Naive thymus-derived CD4-positive, alpha-beta T cell (primary cell): ENCODE results near the gene IL17B. TPM values are rescaled to one million over a fixed set of nuclear protein-coding genes. Genes with fewer than 3 reads are reported as not detected.
A peak's percentile ranks its signal among the peaks of the same experiment; 100 is the strongest.

Source experiments
- ATAC-seq: fragments of 150-1000 bp; cut with Tn5 transposase; 2 replicates; pipeline ENCODE4 v1.10.0; 2021; ENCODE audit warnings: mild to moderate bottlenecking, moderate library complexity
- CTCF ChIA-PET: fragments of 350-600 bp; sonication (Branson Sonifier 250); formaldehyde crosslinking; loops from one replicate; lab custom pipeline; 2021; ENCODE audit warnings: antibody characterized with exemption; lab: Charles Lee
- POLR2A ChIA-PET: fragments of 350-600 bp; sonication (Branson Sonifier 250); formaldehyde crosslinking; loops from one replicate; lab custom pipeline; 2021; ENCODE audit warnings: antibody characterized with exemption, inconsistent platforms; lab: Charles Lee
- DNase-seq, 9 donors: peaks; one replicate each; pipeline versions ENCODE4 v3.0.0 to v3.0.0-alpha.2; 2020 to 2022; ENCODE audit warnings: mixed read lengths in 1 of 9
- H3K27ac ChIP-seq: one replicate; pipeline ENCODE4 v1.7.0; 2013; ENCODE audit warnings: mild to moderate bottlenecking, low read depth, low read length, moderate library complexity
- H3K27me3 ChIP-seq, 2 donors: one replicate each; pipeline ENCODE4 v1.7.0; 2013; ENCODE audit warnings: low read length in 2 of 2, mild to moderate bottlenecking in 2 of 2, moderate library complexity in 2 of 2; ENCODE audit not compliant: control insufficient read depth in 2 of 2, insufficient read depth in 2 of 2
- H3K36me3 ChIP-seq, 3 experiments: 1 replicate in 2 of 3; 2 replicates in 1 of 3; pipeline ENCODE4 v1.7.0; 2013; ENCODE audit warnings: low read length in 3 of 3, mild to moderate bottlenecking in 3 of 3, moderate library complexity in 1 of 3; ENCODE audit not compliant: insufficient read depth in 3 of 3, control insufficient read depth in 2 of 3
- H3K4me1 ChIP-seq, 2 donors: one replicate each; pipeline ENCODE4 v1.7.0; 2013; ENCODE audit warnings: low read length in 2 of 2, mild to moderate bottlenecking in 2 of 2, moderate library complexity in 1 of 2; ENCODE audit not compliant: control insufficient read depth in 2 of 2, insufficient read depth in 2 of 2
- H3K4me3 ChIP-seq: 2 replicates; pipeline ENCODE4 v1.7.0; 2013; ENCODE audit warnings: mild to moderate bottlenecking, low read length
- H3K9me3 ChIP-seq, 3 experiments: 1 replicate in 2 of 3; 2 replicates in 1 of 3; pipeline ENCODE4 v1.7.0; 2013; ENCODE audit warnings: low read length in 3 of 3; ENCODE audit not compliant: control insufficient read depth in 2 of 3
- H3K27ac Mint-ChIP-seq, 9 donors: one replicate each; pipeline ENCODE4 v1.8.0; 2020 to 2022; ENCODE audit warnings: mixed read lengths in 9 of 9, mild to moderate bottlenecking in 8 of 9, moderate library complexity in 5 of 9, inconsistent platforms in 2 of 9
- H3K27me3 Mint-ChIP-seq, 5 donors: one replicate each; pipeline ENCODE4 v1.8.0; 2021 to 2022; ENCODE audit warnings: mixed read lengths in 5 of 5, mild to moderate bottlenecking in 1 of 5
- H3K36me3 Mint-ChIP-seq, 5 donors: one replicate each; pipeline ENCODE4 v1.8.0; 2020 to 2022; ENCODE audit warnings: mixed read lengths in 5 of 5, mild to moderate bottlenecking in 3 of 5, inconsistent platforms in 1 of 5
- H3K4me1 Mint-ChIP-seq, 7 donors: one replicate each; pipeline ENCODE4 v1.8.0; 2020 to 2022; ENCODE audit warnings: mixed read lengths in 7 of 7, mild to moderate bottlenecking in 3 of 7, inconsistent platforms in 1 of 7
- H3K4me3 Mint-ChIP-seq, 10 donors: one replicate each; pipeline ENCODE4 v1.8.0; 2020 to 2022; ENCODE audit warnings: mild to moderate bottlenecking in 10 of 10, mixed read lengths in 10 of 10, moderate library complexity in 6 of 10, inconsistent platforms in 2 of 10
- H3K9me3 Mint-ChIP-seq, 11 donors: one replicate each; pipeline ENCODE4 v1.8.0; 2020 to 2022; ENCODE audit warnings: mixed read lengths in 11 of 11, mild to moderate bottlenecking in 4 of 11, inconsistent platforms in 1 of 11, moderate library complexity in 1 of 11
- intact Hi-C, 2 donors: fragments of 100-400 bp; cut with micrococcal nuclease; formaldehyde crosslinking; loops; one replicate each; pipeline ENCODE4 v1.15.1; 2023
- polyA plus RNA-seq, 2 donors: library from polyadenylated mRNA; unstranded; fragments of 300-500 nt; fragmentation: Illumina TruSeq; gene quantifications; one replicate each; pipeline ENCODE4 v1.2.3, GENCODE V29; 2021
- total RNA-seq, 6 experiments: library from RNA in 5 of 6; stranded (reverse) in 5 of 6; gene quantifications; 1 replicate in 5 of 6; 2 replicates in 1 of 6; pipeline ENCODE4 v1.2.3 and lab custom pipeline; 2021 to 2026

IL17B gene
- total and polyA plus RNA-seq, 7 experiments from 2014 or later, result not detected

DNA sequence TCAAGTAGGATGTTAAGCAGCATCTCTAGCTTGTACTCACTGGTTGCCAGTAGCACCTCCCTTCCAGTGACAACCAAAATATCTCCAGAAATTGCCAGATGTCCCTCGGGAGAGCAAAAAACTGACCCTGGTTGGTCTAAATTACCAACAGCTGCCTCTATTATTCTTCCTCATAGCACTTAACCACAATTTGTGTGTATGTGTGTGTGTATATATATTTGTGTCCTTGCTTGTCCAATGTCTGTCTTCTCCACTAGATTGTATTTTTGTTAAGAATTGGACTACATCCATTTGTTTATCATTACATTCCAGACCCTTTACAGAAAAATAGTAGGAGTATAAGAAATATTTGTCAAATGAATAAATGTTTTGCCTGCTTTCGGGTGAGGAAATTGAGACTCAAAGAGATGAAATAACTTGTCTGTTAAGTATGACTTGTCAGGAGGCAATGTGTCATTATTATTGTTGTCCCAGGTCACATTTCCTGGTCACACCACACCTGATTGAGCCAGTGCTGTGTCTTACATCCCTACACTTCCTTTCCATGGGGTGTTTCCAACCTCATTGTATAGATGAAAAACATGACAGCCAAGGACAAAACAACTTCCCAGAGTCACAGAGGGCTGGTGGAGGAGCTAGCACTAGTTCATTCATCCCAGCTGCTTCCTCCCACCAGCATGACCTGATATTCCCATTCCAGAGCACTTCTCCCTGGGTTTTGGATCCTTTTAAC lies 45.2 kb downstream of the IL17B start:
- Histone ChIP-seq H3K27me3 (no peaks in the 10 kb centered on the region), H3K4me3 (no peak overlapping the region), H3K27ac (no peak overlapping the region), H3K4me1 (no peaks in the 10 kb centered on the region), H3K36me3 (no peaks in the 10 kb centered on the region), H3K9me3 (no peaks in the 10 kb centered on the region)
- H3K4me3 Mint-ChIP-seq, result no peak overlapping the region
- peaks cover 0 to 5% (median 0%) of the 10 kb centered on the region in 7 donors for H3K4me1 Mint-ChIP-seq
- no peak overlapping the region for H3K27ac Mint-ChIP-seq
- DNase-seq (no peak), ATAC-seq (no peak)
- peaks cover 0 to 24% (median 4%) of the 10 kb centered on the region in 5 donors for H3K27me3 Mint-ChIP-seq
- ChIA-PET POLR2A (interaction anchor here (1.2 kb wide), 1 partner anchor 11 kb away, joined by 4 read pairs; the partner anchor contains the start of gene GRPEL2), CTCF (interaction anchor here (1.1 to 1.5 kb wide), 2 partner anchors 11 to 34 kb away, joined by 4 to 5 read pairs; no protein-coding TSS in a partner anchor)
- intact Hi-C loops, result no loop called here
- peaks cover 0 to 20% (median 9%) of the 10 kb centered on the region in 5 donors for H3K36me3 Mint-ChIP-seq
- no peaks in the 10 kb centered on the region for H3K9me3 Mint-ChIP-seq

DNA sequence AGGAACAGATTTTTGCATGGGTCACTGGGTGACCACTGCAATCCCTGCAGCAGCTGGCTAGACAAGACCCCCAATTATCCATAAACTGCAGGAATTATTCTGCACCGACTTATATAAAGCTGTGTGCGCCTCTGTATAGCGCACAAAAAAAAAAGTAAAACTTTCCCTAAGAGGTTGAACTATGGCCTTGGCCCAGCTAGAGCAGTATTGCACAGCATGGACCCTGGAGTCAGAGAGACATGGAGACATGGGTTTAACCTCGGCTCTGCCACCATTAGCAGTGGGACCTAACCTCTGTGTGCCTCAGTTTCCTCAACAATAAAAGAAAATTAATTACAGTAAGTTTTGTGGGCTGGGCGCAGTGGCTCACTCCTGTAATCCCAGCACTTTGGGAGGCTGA lies 50.9 kb downstream of the IL17B start:
- no peaks in the 10 kb centered on the region for H3K9me3 ChIP-seq
- H3K27me3 ChIP-seq, result no peaks in the 10 kb centered on the region
- H3K27ac ChIP-seq, result no peak overlapping the region
- CTCF ChIA-PET, result interaction anchor here (0.7 to 1.8 kb wide), 4 partner anchors 17 to 107 kb away, joined by 3 to 5 read pairs (median 4); partner anchors contain the start of gene GRPEL2
- no peak for DNase-seq
- H3K27ac Mint-ChIP-seq, result no peak overlapping the region
- intact Hi-C loops, result no loop called here
- no peaks in the 10 kb centered on the region for H3K4me1 ChIP-seq
- H3K27me3 Mint-ChIP-seq, result no peaks in the 10 kb centered on the region
- H3K36me3 ChIP-seq, result no peaks in the 10 kb centered on the region
- H3K4me3 ChIP-seq, result no peak overlapping the region
- no peak overlapping the region for H3K4me3 Mint-ChIP-seq
- peaks cover 0 to 2% (median 0%) of the 10 kb centered on the region in 7 donors for H3K4me1 Mint-ChIP-seq
- ATAC-seq, result no peak
- H3K9me3 Mint-ChIP-seq, result peaks cover 0 to 7% (median 0%) of the 10 kb centered on the region in 11 donors
- POLR2A ChIA-PET, result interaction anchor here (0.7 to 2.0 kb wide), 3 partner anchors 9 to 25 kb away, joined by 3 to 6 read pairs (median 4); no protein-coding TSS in a partner anchor
- peaks cover 0 to 23% (median 7%) of the 10 kb centered on the region in 5 donors for H3K36me3 Mint-ChIP-seq

DNA sequence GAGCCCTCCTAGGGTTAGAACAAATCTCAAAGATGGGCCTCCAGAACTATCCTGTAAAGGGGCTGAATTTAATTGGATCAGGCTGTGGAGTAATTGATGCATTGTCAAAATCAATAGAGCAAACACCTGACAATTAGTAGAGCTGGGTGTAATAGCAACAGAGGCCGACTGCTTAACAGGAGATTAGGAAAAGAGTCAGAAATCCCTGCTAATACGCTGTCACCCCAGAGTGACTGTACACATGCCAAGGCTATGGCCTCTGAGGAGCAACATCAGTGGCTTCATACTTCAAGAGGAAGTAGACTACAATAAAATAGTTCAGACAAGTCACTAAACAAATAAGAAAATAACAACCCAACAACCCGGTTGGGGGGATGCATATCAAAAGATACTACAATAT lies 52.5 kb downstream of the IL17B start:
- no peak overlapping the region for H3K27ac ChIP-seq
- H3K36me3 ChIP-seq, result no peaks in the 10 kb centered on the region
- H3K27me3 ChIP-seq, result no peaks in the 10 kb centered on the region
- no peaks in the 10 kb centered on the region for H3K27me3 Mint-ChIP-seq
- H3K4me1 ChIP-seq, result no peaks in the 10 kb centered on the region
- H3K4me1 Mint-ChIP-seq, result peaks cover 0 to 2% (median 0%) of the 10 kb centered on the region in 7 donors
- H3K36me3 Mint-ChIP-seq, result peaks cover 0 to 20% (median 7%) of the 10 kb centered on the region in 5 donors
- peaks cover 0 to 7% (median 0%) of the 10 kb centered on the region in 11 donors for H3K9me3 Mint-ChIP-seq
- POLR2A ChIA-PET, result interaction anchor here (0.5 to 2.0 kb wide), 2 partner anchors 20 to 1307 kb away, joined by 4 to 6 read pairs; no protein-coding TSS in a partner anchor
- ATAC-seq (no peak), DNase-seq (no peak)
- H3K4me3 Mint-ChIP-seq, result no peak overlapping the region
- intact Hi-C loops, result no loop called here
- H3K27ac Mint-ChIP-seq, result peak overlapping the region in 2 of 9 donors; percentile 34 to 57
- H3K4me3 ChIP-seq, result no peak overlapping the region
- no peaks in the 10 kb centered on the region for H3K9me3 ChIP-seq
- CTCF ChIA-PET, result interaction anchor here (1.8 kb wide), 1 partner anchor 46 kb away, joined by 5 read pairs; no protein-coding TSS in a partner anchor

DNA sequence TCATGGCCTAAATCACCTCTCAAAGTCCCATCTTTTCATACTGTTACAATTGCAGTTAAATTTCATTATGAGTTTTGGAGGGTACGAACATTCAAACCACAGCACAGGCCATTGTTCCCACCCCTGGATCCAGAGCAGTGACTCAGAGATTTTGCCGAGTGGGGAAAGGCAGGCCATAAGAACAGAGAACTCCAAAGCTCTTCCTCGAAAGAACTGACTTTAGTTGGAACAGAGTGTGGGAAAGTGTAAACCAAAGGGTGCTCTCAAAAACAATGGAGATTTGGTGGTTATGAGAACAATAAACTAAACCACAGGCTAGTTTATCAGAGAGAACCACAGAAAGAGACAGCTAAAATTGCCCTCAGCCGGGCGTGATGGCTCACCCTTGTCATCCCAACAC lies 53.2 kb downstream of the IL17B start:
- Histone ChIP-seq H3K27me3 (no peaks in the 10 kb centered on the region), H3K4me3 (no peak overlapping the region), H3K4me1 (no peaks in the 10 kb centered on the region), H3K27ac (no peak overlapping the region), H3K9me3 (no peaks in the 10 kb centered on the region), H3K36me3 (no peaks in the 10 kb centered on the region)
- ATAC-seq, result no peak
- CTCF ChIA-PET, result interaction anchor here (1.5 to 3.5 kb wide), 3 partner anchors 11 to 46 kb away, joined by 6 to 18 read pairs (median 13); no protein-coding TSS in a partner anchor
- H3K36me3 Mint-ChIP-seq, result peaks cover 0 to 20% (median 7%) of the 10 kb centered on the region in 5 donors
- H3K27ac Mint-ChIP-seq, result no peak overlapping the region
- no peaks in the 10 kb centered on the region for H3K27me3 Mint-ChIP-seq
- H3K9me3 Mint-ChIP-seq, result peaks cover 0 to 7% (median 0%) of the 10 kb centered on the region in 11 donors
- no peak overlapping the region for H3K4me3 Mint-ChIP-seq
- intact Hi-C loops, result no loop called here
- POLR2A ChIA-PET, result interaction anchor here (1.1 to 2.0 kb wide), 2 partner anchors 20 to 42 kb away, joined by 3 to 6 read pairs; no protein-coding TSS in a partner anchor
- no peak for DNase-seq
- H3K4me1 Mint-ChIP-seq, result peaks cover 0 to 4% (median 0%) of the 10 kb centered on the region in 7 donors

DNA sequence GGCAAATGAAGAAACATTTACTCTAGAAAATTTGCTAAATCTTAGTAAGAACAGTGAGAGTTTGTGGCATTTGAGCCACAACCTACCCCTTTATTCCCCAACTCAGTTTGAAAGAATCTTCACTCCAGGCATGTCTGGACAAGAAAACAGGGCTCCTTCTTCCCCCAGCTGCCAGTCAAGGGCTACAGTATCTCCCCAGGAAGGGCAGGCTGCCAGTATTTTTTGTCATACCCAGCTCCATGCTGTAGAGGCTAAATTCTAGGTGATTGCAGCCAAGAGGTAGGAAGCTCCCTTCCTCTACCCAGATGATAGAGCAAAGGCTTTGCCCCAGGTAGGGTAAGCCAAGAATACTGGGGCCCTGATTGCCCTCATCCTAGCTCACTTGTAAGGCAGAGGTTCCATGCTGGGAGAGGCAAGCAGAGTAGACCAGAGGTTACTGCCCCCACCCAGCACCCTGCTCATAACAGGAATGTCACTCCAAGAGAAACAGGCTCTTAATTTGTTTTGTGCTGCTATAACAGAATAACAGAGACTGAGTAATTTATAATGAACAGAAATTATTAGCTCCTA lies 53.8 kb downstream of the IL17B start:
- CTCF ChIA-PET, result interaction anchor here (1.5 to 3.5 kb wide), 3 partner anchors 10 to 47 kb away, joined by 6 to 18 read pairs (median 13); no protein-coding TSS in a partner anchor

DNA sequence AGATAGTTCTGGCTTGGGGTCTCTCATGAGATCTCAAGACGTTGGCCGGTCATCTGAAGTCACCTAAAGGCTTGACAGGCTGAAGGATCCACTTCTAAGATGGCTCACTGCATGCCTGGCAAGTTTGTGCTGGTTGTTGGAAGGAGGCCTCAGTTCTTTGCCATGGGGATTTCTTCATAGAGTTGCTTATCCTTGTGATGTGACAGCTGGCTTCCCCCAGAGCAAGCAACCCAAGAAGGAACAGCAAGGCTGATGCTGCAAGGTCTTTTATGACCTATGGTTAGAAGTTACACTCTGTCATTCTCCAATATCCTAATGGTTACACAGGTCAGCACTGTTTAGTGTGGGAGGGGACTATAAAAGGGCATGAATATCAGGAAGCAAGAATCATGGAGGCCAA lies 54.5 kb downstream of the IL17B start:
- ATAC-seq (no peak), DNase-seq (no peak)
- H3K27ac ChIP-seq, result no peak overlapping the region
- H3K4me3 ChIP-seq, result no peak overlapping the region
- Mint-ChIP-seq H3K36me3 (peaks cover 0 to 23% (median 7%) of the 10 kb centered on the region in 5 donors), H3K27me3 (no peaks in the 10 kb centered on the region), H3K27ac (no peak overlapping the region), H3K9me3 (peaks cover 0 to 7% (median 0%) of the 10 kb centered on the region in 11 donors), H3K4me3 (no peak overlapping the region), H3K4me1 (peaks cover 0 to 4% (median 0%) of the 10 kb centered on the region in 7 donors)
- no peaks in the 10 kb centered on the region for H3K27me3 ChIP-seq
- H3K9me3 ChIP-seq, result no peaks in the 10 kb centered on the region
- H3K36me3 ChIP-seq, result no peaks in the 10 kb centered on the region
- intact Hi-C loops, result no loop called here
- CTCF ChIA-PET, result interaction anchor here (2.7 to 3.5 kb wide), 2 partner anchors 10 to 44 kb away, joined by 13 to 18 read pairs; no protein-coding TSS in a partner anchor
- no peaks in the 10 kb centered on the region for H3K4me1 ChIP-seq
- POLR2A ChIA-PET, result interaction anchor here (0.6 to 2.0 kb wide), 3 partner anchors 18 to 227 kb away, joined by 3 to 6 read pairs (median 4); partner anchors contain the start of gene CSNK1A1

More for the DNA sequence above, 53.8 kb downstream of the IL17B start:
- intact Hi-C loops, result no loop called here
- H3K27ac Mint-ChIP-seq, result no peak overlapping the region
- Histone ChIP-seq H3K27me3 (no peaks in the 10 kb centered on the region), H3K9me3 (no peaks in the 10 kb centered on the region), H3K4me1 (no peaks in the 10 kb centered on the region), H3K36me3 (no peaks in the 10 kb centered on the region), H3K27ac (no peak overlapping the region), H3K4me3 (no peak overlapping the region)
- no peaks in the 10 kb centered on the region for H3K27me3 Mint-ChIP-seq
- H3K4me1 Mint-ChIP-seq, result peaks cover 0 to 4% (median 0%) of the 10 kb centered on the region in 7 donors
- no peak overlapping the region for H3K4me3 Mint-ChIP-seq
- no peak for ATAC-seq
- peaks cover 0 to 7% (median 0%) of the 10 kb centered on the region in 11 donors for H3K9me3 Mint-ChIP-seq
- H3K36me3 Mint-ChIP-seq, result peaks cover 0 to 20% (median 7%) of the 10 kb centered on the region in 5 donors
- POLR2A ChIA-PET, result interaction anchor here (0.6 to 1.1 kb wide), 2 partner anchors 18 to 43 kb away, joined by 3 read pairs; no protein-coding TSS in a partner anchor
- DNase-seq, result no peak
